GM19025 (cell line): ENCODE data around the gene ARHGEF18.
A peak's percentile ranks its signal among the peaks of the same experiment; 100 is the strongest.

Source experiments
- ATAC-seq: cut with Tn5 transposase; IDR thresholded peaks from one replicate; pipeline ENCODE4 v1.9.1; 2021; ENCODE audit warnings: mild to moderate bottlenecking, low read depth, moderate library complexity; ENCODE audit not compliant: unreplicated experiment

Gene ARHGEF18

DNA sequence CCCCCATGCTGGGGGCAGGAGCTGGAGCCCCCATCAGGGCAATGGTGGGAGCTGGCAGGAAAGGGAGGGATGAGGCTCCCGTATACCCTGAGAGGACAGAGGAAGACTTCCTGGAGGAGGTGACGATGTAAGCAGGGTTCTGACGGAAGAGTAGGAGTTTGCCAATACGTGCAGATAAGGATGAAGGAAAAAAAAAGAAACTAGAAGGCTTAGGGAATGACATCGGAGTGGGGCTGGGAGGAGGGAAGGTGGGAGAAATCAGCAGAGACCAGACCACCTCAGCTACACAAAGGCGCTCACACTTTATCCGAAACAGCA lies 32.3 kb downstream of the ARHGEF18 start:
- no peak for ATAC-seq

DNA sequence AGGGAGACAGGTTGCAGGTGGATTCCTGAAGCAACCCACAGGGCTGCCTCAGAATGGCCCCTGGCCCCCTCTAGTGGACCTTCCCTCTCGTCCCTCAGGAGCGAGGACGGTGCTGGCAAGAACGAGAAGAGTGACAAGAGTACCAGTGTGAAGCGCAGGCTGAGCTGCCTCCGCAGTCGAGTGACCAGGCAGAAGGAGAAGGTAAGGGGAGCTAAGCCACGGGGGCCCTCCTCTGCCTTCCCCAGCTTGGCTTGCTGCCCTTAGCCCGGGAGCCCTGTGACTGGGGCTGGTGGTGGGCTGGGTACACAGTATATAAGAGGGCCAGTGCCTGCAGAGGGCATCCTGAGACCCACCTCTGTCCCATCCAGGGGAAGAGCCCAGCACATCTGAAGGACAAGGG lies 34.0 kb downstream of the ARHGEF18 start:
- ATAC-seq, result no peak

DNA sequence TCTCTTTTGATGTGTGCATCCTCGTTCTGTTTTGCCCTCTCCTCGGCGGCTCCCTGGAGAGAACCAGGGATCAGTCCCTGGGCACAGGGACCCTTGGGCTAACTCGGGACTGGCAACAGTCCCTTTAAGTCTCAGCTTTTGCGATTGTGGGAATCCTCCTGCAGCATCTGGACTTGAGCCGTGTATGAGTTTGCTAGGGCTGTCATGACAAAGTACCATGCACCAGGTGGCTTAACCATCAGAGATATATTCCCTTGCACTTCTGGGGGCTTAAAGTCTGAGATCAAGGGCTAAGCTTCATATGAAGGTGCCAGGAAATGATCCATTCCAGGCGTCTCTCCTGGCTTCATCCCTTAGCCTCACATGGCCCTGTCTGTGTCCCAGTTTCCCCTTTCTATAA lies 34.5 kb downstream of the ARHGEF18 start:
- no peak for ATAC-seq

DNA sequence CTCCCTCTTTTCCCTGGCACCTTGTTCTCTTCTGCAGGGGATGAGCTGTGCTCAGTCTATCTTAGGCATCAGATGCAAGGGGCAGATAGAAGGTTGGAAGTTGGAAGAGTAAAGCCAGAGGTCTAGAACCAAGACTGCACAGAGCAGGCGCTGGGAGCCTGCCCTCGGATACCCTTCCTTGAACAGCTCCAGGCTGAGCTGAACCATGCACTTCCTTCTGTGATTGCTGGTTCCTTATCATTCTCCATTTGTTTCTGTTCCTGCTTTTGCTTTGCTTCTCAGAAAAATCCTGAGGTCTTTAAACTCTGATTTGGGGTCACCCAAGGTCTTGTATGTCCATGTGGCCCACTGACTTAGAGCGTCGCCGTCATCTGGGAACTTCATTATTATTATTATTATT lies 36.3 kb downstream of the ARHGEF18 start:
- ATAC-seq, result no peak

DNA sequence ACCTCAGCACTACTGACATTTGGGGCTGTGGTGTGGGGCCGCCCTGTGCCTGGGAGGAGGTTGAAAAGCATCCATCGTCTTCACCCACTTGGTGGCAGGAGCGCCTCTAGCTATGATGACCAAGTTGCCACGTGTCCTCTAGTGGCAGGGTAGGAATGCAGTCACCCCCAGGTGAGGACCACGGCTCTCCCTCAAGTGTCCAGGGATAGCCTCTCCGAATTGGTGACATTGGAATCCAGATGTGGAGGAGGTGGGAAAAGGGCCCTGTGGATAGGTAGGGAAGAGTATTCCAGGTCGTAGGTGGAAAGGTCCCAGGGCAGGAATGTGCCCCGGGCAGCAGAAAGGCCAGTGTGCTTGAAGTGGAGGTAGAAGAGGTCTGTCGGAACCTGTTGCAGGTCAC lies 37.6 kb downstream of the ARHGEF18 start:
- no peak for ATAC-seq

DNA sequence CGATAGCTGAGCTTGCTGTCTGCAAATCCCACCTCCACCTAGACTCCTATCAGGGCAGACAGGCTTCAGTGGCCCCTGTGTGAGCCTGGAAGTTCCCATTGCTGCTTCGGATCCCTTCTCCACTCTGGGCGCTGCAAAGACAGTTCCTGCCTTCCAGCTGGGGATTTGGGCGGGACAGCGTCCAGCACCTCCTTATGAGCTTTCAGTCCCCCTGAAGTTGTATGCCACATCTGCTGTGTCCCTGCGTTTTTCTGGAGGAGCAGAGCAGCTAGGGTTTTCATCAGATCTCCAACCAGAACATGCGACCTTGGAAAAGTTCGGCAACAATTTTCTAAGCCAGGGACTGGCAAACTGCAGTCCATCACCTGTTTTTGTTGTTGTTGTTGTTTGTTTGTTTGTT lies 38.0 kb downstream of the ARHGEF18 start:
- ATAC-seq, result no peak

DNA sequence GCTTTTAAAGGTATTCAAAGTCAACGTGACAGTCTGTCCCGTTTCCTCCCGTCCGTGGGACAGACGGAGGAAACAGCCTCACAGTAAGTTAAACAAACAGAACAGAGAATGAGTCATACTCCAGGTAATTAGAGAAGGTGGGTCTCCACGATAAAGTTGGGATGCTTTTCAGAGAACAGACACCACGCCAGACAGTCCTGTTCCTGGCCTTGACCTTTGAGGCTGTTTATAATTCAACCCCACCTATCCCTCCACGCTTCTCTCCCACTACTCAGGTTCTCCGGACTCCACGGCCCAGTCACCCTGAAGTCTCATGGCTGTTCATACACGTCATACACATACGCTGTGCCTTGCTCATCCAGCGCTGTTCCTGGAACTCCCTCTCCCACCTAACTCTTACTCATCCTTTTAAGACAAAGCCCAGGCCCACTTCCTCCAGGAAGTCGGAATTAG lies 42.5 kb downstream of the ARHGEF18 start:
- ATAC-seq, result no peak

DNA sequence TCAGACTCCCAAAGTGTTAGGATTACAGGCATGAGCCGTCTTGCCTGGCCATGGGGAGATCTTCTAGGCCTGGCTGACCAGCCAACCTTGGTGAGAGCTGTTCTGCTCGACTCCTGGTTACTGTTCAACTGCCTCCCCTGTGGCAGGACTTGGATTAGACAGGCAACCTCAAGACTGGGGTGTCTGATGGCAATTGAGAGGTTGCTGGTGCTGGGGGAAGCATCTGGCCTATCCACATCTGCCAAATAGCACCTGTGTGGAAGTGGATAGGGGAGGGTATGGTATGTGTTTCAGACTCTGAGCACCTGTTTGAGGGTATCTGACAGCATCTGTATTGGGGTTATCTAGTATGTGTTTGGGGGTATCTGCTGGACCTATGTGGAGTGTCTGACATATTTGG lies 44.7 kb downstream of the ARHGEF18 start:
- no peak for ATAC-seq

DNA sequence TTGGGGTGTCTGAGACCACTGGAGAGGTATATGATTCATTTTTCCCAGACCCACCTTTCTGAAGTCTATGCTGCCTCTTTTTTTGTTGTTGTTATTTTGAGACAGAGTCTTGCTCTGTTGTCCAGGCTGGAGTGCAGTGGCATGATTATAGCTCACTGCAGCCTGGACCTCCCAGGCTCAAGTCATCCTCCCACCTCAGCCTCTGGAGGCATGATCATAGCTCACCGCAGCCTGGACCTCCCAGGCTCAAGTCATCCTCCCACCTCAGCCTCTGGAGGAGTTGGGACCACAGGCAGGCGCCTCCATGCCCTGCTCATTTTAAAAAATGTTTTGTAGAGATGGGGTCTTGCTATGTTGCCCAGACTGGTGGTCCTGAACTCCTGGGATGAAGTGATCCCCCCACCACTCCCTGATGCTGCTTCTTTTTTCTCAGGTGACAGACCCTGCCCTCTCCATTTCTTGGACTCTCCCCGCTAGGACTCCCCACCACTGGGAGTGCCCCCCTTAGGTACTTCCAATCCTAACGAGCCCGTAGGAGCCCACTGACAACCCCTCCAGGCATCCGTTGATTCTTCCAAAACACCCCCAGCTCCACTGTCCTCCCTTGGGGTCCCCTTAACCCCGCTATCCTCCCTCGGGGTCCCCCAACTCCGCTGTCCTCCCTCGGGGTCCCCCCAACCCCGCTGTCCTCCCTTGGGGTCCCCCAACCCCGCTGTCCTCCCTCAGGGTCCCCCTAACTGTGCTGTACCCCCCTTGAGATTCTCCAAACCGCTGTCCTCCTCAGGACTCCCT lies 45.4 kb downstream of the ARHGEF18 start:
- no peak for ATAC-seq

DNA sequence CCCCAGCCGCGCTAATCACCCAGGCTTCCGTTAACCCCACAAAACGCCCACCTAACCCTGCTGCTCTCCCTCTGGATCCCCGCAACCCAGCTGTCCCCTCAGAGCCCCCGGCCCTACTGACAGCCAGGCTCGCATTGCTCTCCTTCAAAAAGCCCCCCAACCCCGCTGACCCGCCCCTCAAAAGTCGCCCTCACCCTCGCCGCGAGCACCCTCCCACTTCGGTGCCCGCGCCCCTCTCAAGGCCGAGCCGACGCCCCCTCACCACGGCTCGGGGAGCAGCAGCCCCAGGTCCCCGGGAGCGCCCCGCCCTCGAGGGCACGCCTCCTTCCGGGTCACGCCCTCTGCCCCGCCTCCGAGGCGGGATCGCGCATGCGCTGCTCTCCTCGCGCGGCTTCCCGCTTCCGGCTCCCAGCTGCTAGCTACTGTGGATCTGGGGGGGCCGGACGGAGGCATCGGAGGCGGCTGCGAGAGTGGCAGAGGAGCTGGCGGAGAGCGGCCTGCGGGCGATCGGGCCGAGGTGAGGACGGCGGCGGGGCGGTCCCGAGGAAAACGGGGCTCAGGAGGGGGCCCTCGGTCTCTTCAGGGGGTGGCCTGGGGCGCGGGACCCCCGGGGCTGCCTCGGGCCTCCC lies 46.1 kb downstream of the ARHGEF18 start:
- peak; percentile 77 for ATAC-seq

DNA sequence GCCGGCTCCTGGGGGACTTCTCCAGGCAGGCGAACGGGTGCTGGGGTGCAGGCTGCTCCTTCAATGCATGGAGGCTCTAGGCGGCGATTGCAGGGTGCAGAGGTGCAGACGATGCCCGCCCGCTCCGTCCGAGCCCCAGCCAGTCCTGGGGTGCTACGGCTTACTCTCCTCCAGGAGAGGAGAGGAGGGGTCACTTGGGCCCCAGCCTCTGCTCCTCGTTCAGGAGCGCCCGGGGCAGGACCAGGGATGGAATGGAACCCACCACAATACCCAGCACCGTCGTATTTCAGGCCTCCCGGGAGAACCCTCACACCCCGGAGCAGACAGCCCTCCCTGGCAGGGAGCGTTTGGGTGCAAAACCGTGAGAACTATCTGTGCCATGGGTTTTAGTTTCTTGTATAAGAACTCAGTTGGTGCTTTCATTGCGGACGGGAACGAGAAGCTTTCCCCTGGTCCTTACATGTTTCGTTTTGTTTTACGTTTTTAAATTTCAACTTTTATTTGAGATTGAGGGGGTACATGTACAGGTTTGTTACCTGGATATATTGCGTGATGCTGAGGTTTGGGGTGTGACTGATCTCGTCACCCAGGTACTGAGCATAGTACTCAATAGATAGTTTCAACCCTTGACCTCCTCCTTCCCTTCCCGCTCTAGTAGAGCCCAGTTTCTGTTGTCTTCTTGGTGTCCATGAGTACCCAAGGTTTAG lies 46.8 kb downstream of the ARHGEF18 start:
- ATAC-seq, result no peak

DNA sequence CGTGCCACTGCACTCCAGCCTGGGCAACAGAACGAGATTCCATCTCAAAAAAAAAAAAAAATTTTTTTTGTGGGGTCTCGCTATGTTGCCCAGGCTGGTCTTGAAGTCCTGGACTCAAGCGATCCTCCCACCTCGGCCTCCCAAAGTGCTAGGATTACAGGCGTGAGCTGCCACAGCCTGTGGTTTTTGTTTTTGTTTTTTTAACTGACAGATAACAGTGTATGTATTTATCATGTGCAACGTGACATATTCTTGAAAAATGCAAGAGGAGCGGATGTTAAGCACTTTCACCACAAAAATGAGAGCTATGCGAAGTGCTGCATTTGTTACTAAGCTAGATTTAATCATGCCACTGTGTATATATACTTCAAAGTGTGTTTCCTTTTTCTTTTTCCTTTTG lies 49.0 kb downstream of the ARHGEF18 start:
- ATAC-seq, result no peak
